ENCODE results near the gene ZNF275. TPM values are rescaled to one million over a fixed set of nuclear protein-coding genes. Genes with fewer than 3 reads are reported as not detected.
"Not testable (repeated sequence)": the region's sequence is repeated elsewhere in the genome, so short reads cannot be mapped to it uniquely, and the experiment has no call there.

The ZNF275 gene, protein sequence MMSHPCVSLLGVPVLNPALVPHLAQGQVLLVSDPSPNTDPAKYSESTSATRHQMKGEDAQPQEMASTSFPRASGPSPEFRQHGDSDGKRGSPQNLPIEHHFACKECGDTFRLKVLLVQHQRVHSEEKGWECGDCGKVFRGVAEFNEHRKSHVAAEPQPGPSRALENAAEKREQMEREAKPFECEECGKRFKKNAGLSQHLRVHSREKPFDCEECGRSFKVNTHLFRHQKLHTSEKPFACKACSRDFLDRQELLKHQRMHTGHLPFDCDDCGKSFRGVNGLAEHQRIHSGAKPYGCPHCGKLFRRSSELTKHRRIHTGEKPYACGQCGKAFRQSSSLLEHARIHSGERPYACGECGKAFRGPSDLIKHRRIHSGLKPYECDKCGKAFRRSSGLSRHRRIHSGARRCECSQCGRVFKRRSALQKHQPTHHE
- 9.3 to 9.9 TPM (median 9.8 TPM) in 3 replicates for total RNA-seq (2021)
- Bru-seq, nascent RNA, result percentile 78 among the genes with signal in this experiment
- long read RNA-seq, experiment 1, full-length matches to known transcripts, result 12 of 23 reads
- long read RNA-seq, experiment 1, partial matches to known transcripts, result 0 of 23 reads
- long read RNA-seq, experiment 1, other reads (novel, unspliced or antisense), result 11 of 23 reads
- long read RNA-seq, experiment 2, partial matches to known transcripts, result 0 of 10 reads
- long read RNA-seq, experiment 2, other reads (novel, unspliced or antisense), result 10 of 10 reads
- long read RNA-seq, experiment 3, result 0 reads

DNA sequence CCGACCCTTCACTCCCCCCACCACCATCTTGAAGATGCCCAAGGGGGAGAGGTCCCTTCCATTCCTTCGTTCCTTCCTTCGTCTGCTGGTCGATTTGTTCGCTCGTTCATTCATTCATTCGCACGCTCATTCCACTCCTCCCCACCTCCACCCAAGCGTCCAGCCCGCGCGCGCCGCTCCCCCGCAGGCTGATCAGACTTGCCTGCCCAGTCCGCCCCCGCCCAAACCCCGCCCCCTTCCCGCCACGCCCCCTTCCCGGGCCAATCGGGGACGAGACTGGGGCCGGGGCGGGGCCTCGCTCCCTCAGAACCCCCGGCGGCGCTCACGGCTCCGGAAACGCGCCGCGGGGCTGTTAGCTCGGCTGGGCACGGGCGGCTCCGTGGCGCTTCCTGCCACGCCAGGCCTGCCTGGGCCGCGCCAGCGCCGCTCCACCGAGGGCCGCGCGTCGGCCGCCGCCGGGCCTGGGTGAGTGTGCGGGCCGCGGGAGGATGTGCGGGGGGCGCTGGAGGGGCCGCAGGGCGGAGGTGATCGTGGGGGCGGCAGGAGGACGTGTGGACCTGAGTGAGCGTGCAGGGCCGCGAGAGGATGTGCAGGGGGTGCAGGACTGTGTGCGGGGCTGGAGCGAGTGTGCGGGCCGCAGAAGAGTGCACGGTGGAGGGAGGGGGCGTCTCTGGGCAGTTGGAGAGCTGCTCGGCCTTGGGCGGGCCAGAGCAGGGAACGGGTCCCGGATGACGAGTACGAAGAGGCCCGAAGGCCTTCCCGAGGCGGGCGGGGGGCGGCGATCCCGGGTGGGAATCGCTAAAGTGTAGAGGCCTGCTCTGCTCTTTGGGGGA lies at the start of gene ZNF275:
TSS of gene ZNF275 (plus strand) at position 333 of the 833 bp plus-strand sequence. CDS start 2,527 bp downstream, outside the sequence.
- peak; percentile 67 for DNase-seq (ENCODE audit: low spot score)
- CTCF ChIA-PET, result interaction anchor here (1.3 kb wide), 2 partner anchors 79 to 127 kb away, joined by 3 to 7 read pairs; no protein-coding TSS in a partner anchor
- peaks cover 9% of the 10 kb centered on the region for H3K36me3 Mint-ChIP-seq
- no peak within 1 kb of the TSS for H3K27ac Mint-ChIP-seq
- TF ChIP-seq SP1 (CRISPR knock-in tag; conservative IDR thresholded peaks at IDR 0.05), result peak; percentile 64
- TF ChIP-seq ESRRA (CRISPR knock-in tag; IDR thresholded peaks at IDR 0.05; ENCODE audit: borderline replicate concordance), result no peak
- 0 out of 2 replicates have a peak, but pooled peaks have one; percentile 46 for TF ChIP-seq FOXP1 (CRISPR knock-in tag; IDR thresholded peaks at IDR 0.05; ENCODE audit: borderline replicate concordance)
- TF ChIP-seq, protein P1, sequence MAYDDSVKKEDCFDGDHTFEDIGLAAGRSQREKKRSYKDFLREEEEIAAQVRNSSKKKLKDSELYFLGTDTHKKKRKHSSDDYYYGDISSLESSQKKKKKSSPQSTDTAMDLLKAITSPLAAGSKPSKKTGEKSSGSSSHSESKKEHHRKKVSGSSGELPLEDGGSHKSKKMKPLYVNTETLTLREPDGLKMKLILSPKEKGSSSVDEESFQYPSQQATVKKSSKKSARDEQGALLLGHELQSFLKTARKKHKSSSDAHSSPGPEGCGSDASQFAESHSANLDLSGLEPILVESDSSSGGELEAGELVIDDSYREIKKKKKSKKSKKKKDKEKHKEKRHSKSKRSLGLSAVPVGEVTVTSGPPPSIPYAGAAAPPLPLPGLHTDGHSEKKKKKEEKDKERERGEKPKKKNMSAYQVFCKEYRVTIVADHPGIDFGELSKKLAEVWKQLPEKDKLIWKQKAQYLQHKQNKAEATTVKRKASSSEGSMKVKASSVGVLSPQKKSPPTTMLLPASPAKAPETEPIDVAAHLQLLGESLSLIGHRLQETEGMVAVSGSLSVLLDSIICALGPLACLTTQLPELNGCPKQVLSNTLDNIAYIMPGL (CRISPR knock-in tag; IDR thresholded peaks at IDR 0.05), result no peak
- TF ChIP-seq ATF1 (CRISPR knock-in tag; IDR thresholded peaks at IDR 0.05), result no peak
- H3K4me1 Mint-ChIP-seq, result peaks cover 17% of the 10 kb centered on the region
- POLR2A ChIA-PET, result no interaction called here
- no peaks in the 10 kb centered on the region for H3K9me3 Mint-ChIP-seq
- peak within 1 kb of the TSS; percentile 90 for H3K4me3 Mint-ChIP-seq
- peaks cover 7% of the 10 kb centered on the region for H3K27me3 Mint-ChIP-seq (ENCODE audit: low read depth)
- peak; percentile 88 for ATAC-seq

DNA sequence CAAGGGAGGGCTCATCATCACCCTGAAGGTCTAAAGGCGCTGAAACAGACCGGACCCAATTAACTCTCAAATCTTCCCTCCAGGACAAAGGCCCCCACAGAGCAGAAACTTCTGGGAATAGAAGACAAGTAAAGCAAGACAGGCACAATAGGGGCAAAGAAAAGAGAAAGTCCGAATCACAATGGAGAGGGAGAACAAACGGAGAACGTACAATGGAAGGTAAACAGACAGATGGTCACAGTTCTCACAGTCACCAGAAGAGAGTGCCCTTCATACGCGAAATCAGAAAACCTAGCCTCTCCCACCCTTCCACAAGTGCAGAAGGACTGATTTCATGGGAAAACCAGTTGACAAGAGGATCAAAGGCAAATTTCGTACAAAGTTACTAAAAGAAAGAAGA lies 48.3 kb upstream of the ZNF275 start:
- H3K27ac Mint-ChIP-seq; H3K4me1 Mint-ChIP-seq; DNase-seq (ENCODE audit: low spot score); CTCF ChIA-PET; POLR2A ChIA-PET; H3K27me3 Mint-ChIP-seq (ENCODE audit: low read depth); H3K4me3 Mint-ChIP-seq; H3K36me3 Mint-ChIP-seq; H3K9me3 Mint-ChIP-seq: not testable (repeated sequence)
- peak; percentile 57 for ATAC-seq

DNA sequence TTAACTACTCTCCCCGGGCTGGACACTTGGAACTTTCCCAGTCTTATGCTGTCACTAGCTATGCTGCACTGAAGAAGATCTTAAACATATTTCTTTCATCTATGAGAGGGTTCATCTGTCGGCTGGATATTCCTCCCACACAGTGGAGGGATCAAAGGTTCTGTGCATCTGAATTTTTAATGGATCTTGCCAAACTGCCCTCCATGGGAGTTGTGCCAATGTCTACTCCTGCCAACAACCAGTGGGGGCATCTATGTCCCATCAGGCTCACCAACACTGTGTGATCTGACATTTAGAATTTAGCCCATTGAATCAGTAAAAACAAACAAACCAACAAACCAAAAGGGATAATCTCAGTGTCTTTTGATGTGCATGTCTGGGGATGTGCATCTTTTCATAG lies 45.1 kb upstream of the ZNF275 start:
- CTCF ChIA-PET, ATAC-seq, H3K36me3 Mint-ChIP-seq: not testable (repeated sequence)

DNA sequence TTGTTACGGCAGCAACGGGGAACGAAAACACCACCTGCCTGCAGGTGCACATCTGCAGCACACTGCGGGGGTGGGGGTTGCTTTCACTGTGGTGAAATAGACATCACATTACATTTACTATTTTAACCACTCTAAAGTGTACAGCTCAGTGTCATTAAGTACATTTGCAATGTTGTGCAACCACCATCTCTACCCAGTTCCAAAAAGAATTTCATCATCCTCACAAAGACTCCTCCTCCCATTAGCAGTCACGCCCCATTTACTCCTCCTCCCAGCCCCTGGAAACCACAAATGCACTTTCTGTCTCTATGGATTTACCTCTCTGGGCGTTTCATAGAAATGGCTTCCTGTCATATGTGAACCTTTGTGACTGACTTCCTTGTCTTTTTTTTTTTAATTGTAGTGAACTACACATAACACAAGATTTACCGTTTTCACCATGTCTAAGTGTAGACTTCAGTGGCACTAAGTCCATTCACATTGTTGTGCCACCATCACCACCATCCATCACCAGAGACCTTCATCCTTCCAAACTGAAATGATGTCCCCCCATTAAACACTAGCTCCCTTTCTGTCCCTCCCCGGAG lies 40.4 kb upstream of the ZNF275 start:
- H3K4me1 Mint-ChIP-seq; H3K4me3 Mint-ChIP-seq; H3K27ac Mint-ChIP-seq; POLR2A ChIA-PET; H3K27me3 Mint-ChIP-seq (ENCODE audit: low read depth); DNase-seq (ENCODE audit: low spot score); H3K9me3 Mint-ChIP-seq; CTCF ChIA-PET; ATAC-seq; H3K36me3 Mint-ChIP-seq: not testable (repeated sequence)

More for the DNA sequence above, 45.1 kb upstream of the ZNF275 start:
- H3K27me3 Mint-ChIP-seq (ENCODE audit: low read depth); POLR2A ChIA-PET; H3K4me3 Mint-ChIP-seq; H3K4me1 Mint-ChIP-seq; H3K27ac Mint-ChIP-seq; H3K9me3 Mint-ChIP-seq; DNase-seq (ENCODE audit: low spot score): not testable (repeated sequence)

DNA sequence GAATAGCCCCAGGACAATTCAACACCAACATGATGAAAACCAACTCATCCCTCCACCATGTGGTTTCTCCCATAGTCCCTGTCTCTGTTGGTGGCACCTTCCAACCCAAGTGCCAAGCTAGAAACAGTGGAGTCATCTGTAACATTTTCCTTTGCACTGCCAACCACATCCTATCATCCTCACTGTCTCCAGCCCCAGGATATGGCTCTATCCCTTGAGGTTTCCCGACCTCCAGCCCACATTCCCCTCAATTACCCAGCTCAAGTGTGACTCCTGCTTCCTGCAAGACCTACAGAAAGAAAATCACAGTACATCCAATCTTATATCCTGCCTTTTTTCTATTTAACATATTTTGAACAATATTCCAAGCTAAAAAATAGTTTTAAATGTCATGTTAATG lies 36.6 kb upstream of the ZNF275 start:
- ATAC-seq, result no peak
- H3K36me3 Mint-ChIP-seq, result no peaks in the 10 kb centered on the region
- no peak for DNase-seq (ENCODE audit: low spot score)
- H3K27ac Mint-ChIP-seq, result no peak overlapping the region
- no peaks in the 10 kb centered on the region for H3K4me1 Mint-ChIP-seq
- H3K27me3 Mint-ChIP-seq (ENCODE audit: low read depth), result peaks cover 3% of the 10 kb centered on the region
- H3K4me3 Mint-ChIP-seq, result no peak overlapping the region
- POLR2A ChIA-PET, result no interaction called here
- H3K9me3 Mint-ChIP-seq, result peaks cover 7% of the 10 kb centered on the region
- CTCF ChIA-PET, result no interaction called here
- TF ChIP-seq RELA (CRISPR knock-in tag; IDR thresholded peaks at IDR 0.05; ENCODE audit: borderline replicate concordance), result no peak
- no peak for TF ChIP-seq JAZF1 (CRISPR knock-in tag; IDR thresholded peaks at IDR 0.05)
- TF ChIP-seq ZNF232 (CRISPR knock-in tag; IDR thresholded peaks at IDR 0.05), result no peak
- TF ChIP-seq, protein P2, sequence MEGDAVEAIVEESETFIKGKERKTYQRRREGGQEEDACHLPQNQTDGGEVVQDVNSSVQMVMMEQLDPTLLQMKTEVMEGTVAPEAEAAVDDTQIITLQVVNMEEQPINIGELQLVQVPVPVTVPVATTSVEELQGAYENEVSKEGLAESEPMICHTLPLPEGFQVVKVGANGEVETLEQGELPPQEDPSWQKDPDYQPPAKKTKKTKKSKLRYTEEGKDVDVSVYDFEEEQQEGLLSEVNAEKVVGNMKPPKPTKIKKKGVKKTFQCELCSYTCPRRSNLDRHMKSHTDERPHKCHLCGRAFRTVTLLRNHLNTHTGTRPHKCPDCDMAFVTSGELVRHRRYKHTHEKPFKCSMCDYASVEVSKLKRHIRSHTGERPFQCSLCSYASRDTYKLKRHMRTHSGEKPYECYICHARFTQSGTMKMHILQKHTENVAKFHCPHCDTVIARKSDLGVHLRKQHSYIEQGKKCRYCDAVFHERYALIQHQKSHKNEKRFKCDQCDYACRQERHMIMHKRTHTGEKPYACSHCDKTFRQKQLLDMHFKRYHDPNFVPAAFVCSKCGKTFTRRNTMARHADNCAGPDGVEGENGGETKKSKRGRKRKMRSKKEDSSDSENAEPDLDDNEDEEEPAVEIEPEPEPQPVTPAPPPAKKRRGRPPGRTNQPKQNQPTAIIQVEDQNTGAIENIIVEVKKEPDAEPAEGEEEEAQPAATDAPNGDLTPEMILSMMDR (IDR thresholded peaks at IDR 0.05), result no peak
- TF ChIP-seq, protein P3, sequence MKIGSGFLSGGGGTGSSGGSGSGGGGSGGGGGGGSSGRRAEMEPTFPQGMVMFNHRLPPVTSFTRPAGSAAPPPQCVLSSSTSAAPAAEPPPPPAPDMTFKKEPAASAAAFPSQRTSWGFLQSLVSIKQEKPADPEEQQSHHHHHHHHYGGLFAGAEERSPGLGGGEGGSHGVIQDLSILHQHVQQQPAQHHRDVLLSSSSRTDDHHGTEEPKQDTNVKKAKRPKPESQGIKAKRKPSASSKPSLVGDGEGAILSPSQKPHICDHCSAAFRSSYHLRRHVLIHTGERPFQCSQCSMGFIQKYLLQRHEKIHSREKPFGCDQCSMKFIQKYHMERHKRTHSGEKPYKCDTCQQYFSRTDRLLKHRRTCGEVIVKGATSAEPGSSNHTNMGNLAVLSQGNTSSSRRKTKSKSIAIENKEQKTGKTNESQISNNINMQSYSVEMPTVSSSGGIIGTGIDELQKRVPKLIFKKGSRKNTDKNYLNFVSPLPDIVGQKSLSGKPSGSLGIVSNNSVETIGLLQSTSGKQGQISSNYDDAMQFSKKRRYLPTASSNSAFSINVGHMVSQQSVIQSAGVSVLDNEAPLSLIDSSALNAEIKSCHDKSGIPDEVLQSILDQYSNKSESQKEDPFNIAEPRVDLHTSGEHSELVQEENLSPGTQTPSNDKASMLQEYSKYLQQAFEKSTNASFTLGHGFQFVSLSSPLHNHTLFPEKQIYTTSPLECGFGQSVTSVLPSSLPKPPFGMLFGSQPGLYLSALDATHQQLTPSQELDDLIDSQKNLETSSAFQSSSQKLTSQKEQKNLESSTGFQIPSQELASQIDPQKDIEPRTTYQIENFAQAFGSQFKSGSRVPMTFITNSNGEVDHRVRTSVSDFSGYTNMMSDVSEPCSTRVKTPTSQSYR (CRISPR knock-in tag; IDR thresholded peaks at IDR 0.05), result no peak
- no peak for TF ChIP-seq ESRRA (CRISPR knock-in tag; IDR thresholded peaks at IDR 0.05; ENCODE audit: borderline replicate concordance)
- no peak for TF ChIP-seq SOX15 (CRISPR knock-in tag; IDR thresholded peaks at IDR 0.05)
- TF ChIP-seq, protein P4, sequence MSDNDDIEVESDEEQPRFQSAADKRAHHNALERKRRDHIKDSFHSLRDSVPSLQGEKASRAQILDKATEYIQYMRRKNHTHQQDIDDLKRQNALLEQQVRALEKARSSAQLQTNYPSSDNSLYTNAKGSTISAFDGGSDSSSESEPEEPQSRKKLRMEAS (CRISPR knock-in tag; IDR thresholded peaks at IDR 0.05), result no peak
- no peak for TF ChIP-seq ELF4 (CRISPR knock-in tag; IDR thresholded peaks at IDR 0.05; ENCODE audit: low read depth)
- TF ChIP-seq ZNF121 (CRISPR knock-in tag; IDR thresholded peaks at IDR 0.05), result no peak

Measured in WTC11 (cell line).